T-helper 1 cell (primary cell): ENCODE results near the gene JTB.

ENCODE experiments used
- DNase-seq, 5 donors: peaks; one replicate each; pipeline ENCODE4 v3.0.0-alpha.2; 2012 to 2020

The JTB gene

DNA sequence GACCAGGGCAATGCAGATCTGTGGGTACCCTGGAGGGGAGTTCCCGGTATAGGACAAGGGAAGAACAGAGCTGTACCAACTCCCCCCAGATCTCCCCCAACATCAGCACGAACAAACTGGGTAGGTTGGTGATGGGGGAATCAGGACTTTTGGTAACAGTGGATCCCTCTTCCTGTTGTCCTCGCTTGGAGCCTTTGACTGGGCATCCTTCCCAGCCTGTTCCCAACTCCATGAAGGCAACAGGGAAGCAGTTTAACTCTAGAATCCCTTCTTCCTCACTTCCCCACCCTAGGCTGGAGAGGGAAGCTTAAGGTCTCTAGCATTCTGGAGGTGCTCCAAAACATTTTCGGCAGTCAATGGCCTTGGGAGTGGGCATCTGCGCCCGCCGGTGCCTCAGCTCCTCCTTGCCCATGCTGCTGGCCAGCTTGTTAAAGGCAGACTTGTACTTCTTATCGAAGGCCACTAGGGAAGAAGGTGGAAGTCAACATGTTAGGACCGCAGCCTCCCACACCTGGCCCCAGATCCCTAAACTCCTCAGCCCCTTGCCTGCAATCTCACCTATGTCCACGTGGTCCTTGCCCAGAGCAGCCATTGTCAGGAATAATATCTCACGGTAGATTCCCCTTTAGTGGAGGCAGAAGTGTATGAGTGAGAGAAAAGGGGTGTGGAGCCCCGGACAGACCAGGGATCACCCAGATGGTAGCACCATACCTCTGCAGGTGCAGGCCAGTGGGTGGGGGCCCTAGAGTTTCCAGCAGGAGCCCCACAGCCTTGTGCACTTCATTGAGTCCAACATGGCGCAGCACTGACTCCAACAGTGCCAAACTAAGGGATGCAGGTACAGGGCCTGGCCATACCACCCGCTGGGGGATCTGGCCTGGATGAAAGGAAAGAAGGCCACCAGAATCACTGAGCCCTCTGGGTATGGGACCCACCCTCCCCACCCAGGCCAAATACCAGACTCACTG, 47.2 kb downstream of the JTB start:
- DNase-seq: no peak

DNA sequence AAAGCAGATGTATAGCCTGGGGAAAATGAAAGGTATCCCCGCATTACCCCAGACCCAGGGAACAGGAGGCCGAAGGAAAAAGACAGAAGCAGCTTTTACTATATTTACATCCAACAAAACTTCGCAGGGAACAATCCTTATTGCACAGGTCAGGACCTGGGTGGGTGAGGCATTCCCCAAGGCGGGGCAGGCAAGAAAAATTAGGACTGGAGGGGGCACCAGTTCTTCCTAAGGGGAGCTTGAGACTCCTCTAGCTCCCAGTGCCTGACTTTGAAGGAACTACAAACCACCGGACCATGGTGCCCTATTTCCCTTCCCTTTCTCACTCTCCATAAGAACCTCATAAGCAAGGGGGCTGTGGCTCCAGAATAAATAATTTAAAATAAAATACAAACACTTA, 48.0 kb downstream of the JTB start:
- no peak for DNase-seq

DNA sequence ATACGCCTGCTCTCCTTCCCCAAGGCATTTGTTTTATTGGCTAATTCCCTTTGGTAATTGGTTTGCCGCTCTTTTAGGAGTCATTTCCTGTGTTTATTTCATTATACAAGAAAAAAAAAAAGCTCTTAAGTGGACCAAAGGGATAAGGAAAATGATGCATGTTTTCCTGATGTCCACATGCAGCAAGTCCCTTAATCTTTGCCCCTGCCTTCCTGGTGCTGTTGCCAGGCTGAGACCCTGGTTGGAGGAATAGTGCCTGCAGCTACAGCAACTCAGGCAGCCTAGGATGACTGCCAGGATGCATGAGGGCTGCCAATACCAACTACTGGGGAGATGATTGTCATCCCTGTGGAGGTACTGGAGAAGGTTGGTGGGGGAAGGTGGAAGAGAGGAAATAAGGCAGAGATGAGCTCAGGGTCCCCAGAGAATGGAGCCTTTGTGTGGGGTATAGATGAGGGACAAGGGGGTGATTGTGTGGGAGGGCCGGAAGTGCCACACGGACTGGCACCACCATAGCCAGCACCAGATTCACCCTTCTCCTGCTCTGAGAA, 48.6 kb downstream of the JTB start:
- DNase-seq: no peak

DNA sequence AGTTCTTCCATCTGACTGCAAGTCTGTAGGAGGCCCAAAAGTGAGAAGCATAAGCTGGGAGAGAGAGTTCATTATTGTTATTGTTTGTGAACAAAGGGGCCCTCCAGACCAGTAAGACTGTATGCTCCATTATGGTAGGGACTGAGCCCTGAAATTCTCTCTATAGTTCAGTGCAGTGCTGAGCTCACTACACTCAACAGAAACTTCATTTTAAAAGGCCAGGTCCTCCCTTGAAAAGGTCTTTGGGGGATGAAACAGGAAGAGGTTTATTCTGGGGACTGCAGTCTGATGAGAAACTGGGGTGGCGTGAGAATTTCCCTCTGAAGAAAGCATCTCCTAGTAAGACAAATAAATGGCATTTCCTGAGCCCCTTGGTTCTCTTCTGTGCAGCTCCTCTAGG, 49.2 kb downstream of the JTB start:
- DNase-seq: no peak

DNA sequence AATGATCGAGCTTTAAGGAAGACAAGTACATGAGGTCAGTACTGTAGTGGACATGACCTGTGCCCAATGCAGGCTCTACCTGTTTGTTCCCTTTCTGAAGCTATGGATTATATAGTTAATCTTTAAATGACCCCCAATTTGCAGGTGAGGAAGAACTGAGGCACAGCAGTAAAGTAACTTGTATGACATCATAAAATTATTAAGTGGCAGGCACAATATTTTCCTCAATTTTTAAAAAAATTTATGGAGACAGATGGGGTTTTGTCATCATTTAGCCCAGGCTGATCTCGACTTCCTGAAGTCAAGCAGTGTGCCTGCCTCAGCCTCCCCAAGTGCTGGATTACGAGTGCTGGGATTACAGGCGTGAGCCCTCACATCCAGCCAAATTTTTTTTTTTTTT, 51.1 kb downstream of the JTB start:
- DNase-seq: no peak
